Stomach (tissue), 4 donors: Measurements from ENCODE around the gene CTF1.

Experiments used
- POLR2A ChIP-seq, 4 donors: fragments of 450-650 bp; IDR thresholded peaks; one replicate each; pipeline ENCODE4 v1.6.1; 2016; ENCODE audit warnings: antibody characterized with exemption in 4 of 4, control low read depth in 2 of 4, mild to moderate bottlenecking in 1 of 4, moderate library complexity in 1 of 4
- POLR2AphosphoS5 ChIP-seq, 3 donors: sonication (generic); formaldehyde crosslinking; IDR thresholded peaks; one replicate each; pipeline ENCODE4 v1.6.1; 2016; ENCODE audit warnings: antibody characterized with exemption in 3 of 3
- TF ChIP-seq, protein P1 (sequence below), 7 experiments: fragments of 450-650 bp in 4 of 7; fragments of 200-600 bp in 3 of 7; sonication (generic) in 3 of 7; IDR thresholded peaks; one replicate each; pipeline ENCODE4 v1.5.1; 2016 to 2019; ENCODE audit warnings: antibody characterized with exemption in 7 of 7, control low read depth in 2 of 7, mild to moderate bottlenecking in 1 of 7

DNA sequence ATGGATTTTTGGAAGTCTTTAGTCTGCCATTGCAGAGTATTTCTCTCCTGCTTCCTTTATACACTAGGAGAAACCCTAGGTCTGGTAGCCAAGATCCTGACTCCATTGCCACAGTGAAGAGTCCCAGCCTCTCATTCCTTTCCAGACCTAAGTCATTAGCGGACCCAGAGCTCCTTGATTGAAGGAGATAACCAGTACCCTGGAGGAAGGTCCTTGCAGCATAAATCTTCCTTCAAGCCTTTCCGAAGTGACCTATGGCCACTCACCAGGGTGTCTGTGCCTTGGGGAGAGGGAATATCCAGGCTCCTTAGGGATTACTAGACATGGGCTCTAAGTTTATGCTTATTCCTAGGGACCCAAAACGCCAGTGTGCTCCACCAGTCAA lies 38.3 kb upstream of the CTF1 start:
- TF ChIP-seq, protein P1, sequence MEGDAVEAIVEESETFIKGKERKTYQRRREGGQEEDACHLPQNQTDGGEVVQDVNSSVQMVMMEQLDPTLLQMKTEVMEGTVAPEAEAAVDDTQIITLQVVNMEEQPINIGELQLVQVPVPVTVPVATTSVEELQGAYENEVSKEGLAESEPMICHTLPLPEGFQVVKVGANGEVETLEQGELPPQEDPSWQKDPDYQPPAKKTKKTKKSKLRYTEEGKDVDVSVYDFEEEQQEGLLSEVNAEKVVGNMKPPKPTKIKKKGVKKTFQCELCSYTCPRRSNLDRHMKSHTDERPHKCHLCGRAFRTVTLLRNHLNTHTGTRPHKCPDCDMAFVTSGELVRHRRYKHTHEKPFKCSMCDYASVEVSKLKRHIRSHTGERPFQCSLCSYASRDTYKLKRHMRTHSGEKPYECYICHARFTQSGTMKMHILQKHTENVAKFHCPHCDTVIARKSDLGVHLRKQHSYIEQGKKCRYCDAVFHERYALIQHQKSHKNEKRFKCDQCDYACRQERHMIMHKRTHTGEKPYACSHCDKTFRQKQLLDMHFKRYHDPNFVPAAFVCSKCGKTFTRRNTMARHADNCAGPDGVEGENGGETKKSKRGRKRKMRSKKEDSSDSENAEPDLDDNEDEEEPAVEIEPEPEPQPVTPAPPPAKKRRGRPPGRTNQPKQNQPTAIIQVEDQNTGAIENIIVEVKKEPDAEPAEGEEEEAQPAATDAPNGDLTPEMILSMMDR (IDR thresholded peaks at IDR 0.05): no peak
- TF ChIP-seq POLR2AphosphoS5 (IDR thresholded peaks at IDR 0.05) (no peak), POLR2A (IDR thresholded peaks at IDR 0.05) (no peak)
